ENCODE data around the gene MAGI2.

DNA sequence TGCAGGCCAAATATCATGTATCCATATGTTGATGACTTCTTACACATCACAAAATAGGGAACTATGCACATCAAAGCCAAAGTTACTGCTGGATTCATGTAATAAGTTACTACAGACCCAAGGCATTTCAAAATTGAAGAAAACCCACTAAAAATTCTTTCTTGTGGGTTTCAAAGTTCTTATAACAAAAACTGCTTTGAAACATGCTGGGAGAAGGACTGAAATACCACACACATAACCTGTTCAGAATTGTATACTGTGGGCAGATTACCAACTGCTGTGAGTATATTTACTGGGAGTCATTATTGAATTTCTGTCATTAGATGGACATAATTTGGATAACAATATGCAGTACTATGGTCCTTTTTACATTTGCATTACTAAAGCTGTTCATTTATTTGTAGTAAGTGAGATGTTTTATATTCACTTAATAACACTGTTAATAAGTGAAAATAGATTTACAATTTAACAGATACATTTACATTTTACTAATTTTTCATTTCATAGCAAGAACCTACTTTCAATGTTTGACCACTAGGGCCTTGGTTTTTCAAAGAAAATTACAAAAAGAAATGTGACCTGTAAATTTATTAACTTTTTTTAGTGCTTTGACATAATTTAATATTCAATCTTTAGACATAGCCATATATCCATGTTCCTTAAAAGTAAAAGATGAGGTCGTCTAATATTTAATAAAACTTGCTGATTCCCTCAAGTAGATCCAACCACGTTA is 132.6 kb downstream of the MAGI2 start:
- TF ChIP-seq, protein P1, sequence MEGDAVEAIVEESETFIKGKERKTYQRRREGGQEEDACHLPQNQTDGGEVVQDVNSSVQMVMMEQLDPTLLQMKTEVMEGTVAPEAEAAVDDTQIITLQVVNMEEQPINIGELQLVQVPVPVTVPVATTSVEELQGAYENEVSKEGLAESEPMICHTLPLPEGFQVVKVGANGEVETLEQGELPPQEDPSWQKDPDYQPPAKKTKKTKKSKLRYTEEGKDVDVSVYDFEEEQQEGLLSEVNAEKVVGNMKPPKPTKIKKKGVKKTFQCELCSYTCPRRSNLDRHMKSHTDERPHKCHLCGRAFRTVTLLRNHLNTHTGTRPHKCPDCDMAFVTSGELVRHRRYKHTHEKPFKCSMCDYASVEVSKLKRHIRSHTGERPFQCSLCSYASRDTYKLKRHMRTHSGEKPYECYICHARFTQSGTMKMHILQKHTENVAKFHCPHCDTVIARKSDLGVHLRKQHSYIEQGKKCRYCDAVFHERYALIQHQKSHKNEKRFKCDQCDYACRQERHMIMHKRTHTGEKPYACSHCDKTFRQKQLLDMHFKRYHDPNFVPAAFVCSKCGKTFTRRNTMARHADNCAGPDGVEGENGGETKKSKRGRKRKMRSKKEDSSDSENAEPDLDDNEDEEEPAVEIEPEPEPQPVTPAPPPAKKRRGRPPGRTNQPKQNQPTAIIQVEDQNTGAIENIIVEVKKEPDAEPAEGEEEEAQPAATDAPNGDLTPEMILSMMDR (IDR thresholded peaks at IDR 0.05; ENCODE audit: insufficient read depth, low read depth, low read length) = no peak
- TF ChIP-seq EZH2 (IDR thresholded peaks at IDR 0.05; ENCODE audit: insufficient read depth, low read length) = no peak

Data from astrocyte (in vitro differentiated cells and primary cell).